GM12801 (cell line): ENCODE measurements around the gene E2F2.

Experiments
- CTCF ChIP-seq: IDR thresholded peaks from one replicate; pipeline ENCODE4 v1.5.1; 2011; ENCODE audit warnings: control low read depth; ENCODE audit not compliant: insufficient read length; ENCODE audit errors: extremely low read depth

Gene E2F2

GRCh38 chr1:23561076-23561812 is 30.2 kb upstream of the E2F2 start:
- TF ChIP-seq CTCF: no peak

GRCh38 chr1:23559985-23560741 is 29.1 kb upstream of the E2F2 start:
- TF ChIP-seq CTCF: no peak

- TF ChIP-seq CTCF: no peak
Observed at GRCh38 chr1:23559136-23559984, 28.3 kb upstream of the E2F2 start, which contains the start of gene ID3. Gene ID3 (minus strand): TSS chr1:23559501. CDS start chr1:23559426, 75 bp downstream.

- TF ChIP-seq CTCF: no peak
Observed at GRCh38 chr1:23558872-23559135, 27.8 kb upstream of the E2F2 start.

GRCh38 chr1:23558140-23558871 is 27.3 kb upstream of the E2F2 start:
- no peak for TF ChIP-seq CTCF

- TF ChIP-seq CTCF: no peak
Observed at GRCh38 chr1:23557471-23558124, 26.6 kb upstream of the E2F2 start.
